IgD-negative memory B cell (primary cell): ENCODE results near the gene UST. TPM values are rescaled to one million over a fixed set of nuclear protein-coding genes. Genes with fewer than 3 reads are reported as not detected.
"Not testable (repeated sequence)": the region's sequence is repeated elsewhere in the genome, so short reads cannot be mapped to it uniquely, and the experiment has no call there.

Experiments
- H3K27ac Mint-ChIP-seq, 3 donors: one replicate each; pipeline ENCODE4 v1.8.0; 2020 to 2022; ENCODE audit warnings: mild to moderate bottlenecking in 3 of 3, mixed read lengths in 3 of 3, moderate library complexity in 1 of 3
- H3K27me3 Mint-ChIP-seq: one replicate; pipeline ENCODE4 v1.8.0; 2021; ENCODE audit warnings: mixed read lengths
- H3K36me3 Mint-ChIP-seq: one replicate; pipeline ENCODE4 v1.8.0; 2020; ENCODE audit warnings: mild to moderate bottlenecking, mixed read lengths
- H3K4me1 Mint-ChIP-seq, 3 donors: one replicate each; pipeline ENCODE4 v1.8.0; 2020 to 2022; ENCODE audit warnings: mixed read lengths in 3 of 3, mild to moderate bottlenecking in 1 of 3
- H3K4me3 Mint-ChIP-seq, 4 donors: one replicate each; pipeline ENCODE4 v1.8.0; 2020 to 2022; ENCODE audit warnings: mild to moderate bottlenecking in 4 of 4, mixed read lengths in 4 of 4, moderate library complexity in 3 of 4
- H3K9me3 Mint-ChIP-seq, 3 donors: one replicate each; pipeline ENCODE4 v1.8.0; 2020 to 2021; ENCODE audit warnings: mixed read lengths in 3 of 3, mild to moderate bottlenecking in 1 of 3
- polyA plus RNA-seq: library from polyadenylated mRNA; unstranded; fragments of 300-500 nt; fragmentation: Illumina TruSeq; gene quantifications from one replicate; pipeline ENCODE4 v1.2.3, GENCODE V29; 2021

UST gene
- polyA plus RNA-seq, 1 donor from 2014 or later, result 1.3 TPM

GRCh38 chr6:148999929-149000468 is 253.2 kb downstream of the UST start:
- Mint-ChIP-seq H3K27ac (peak overlapping the region in 1 of 3 donors; percentile 17), H3K4me3 (peak overlapping the region in 2 of 4 donors; percentile 48 to 71), H3K9me3 (peaks cover 0 to 4% (median 0%) of the 10 kb centered on the region in 3 donors), H3K27me3 (no peaks in the 10 kb centered on the region), H3K36me3 (peaks cover 5% of the 10 kb centered on the region), H3K4me1 (peaks cover 13 to 25% (median 25%) of the 10 kb centered on the region in 3 donors)

GRCh38 chr6:149001422-149001821 is 254.6 kb downstream of the UST start:
- H3K27me3 Mint-ChIP-seq, result no peaks in the 10 kb centered on the region
- H3K27ac Mint-ChIP-seq, result peak overlapping the region in 1 of 3 donors; percentile 3
- H3K9me3 Mint-ChIP-seq, result peaks cover 0 to 4% (median 0%) of the 10 kb centered on the region in 3 donors
- H3K4me3 Mint-ChIP-seq, result no peak overlapping the region
- H3K4me1 Mint-ChIP-seq, result peaks cover 12 to 16% (median 14%) of the 10 kb centered on the region in 3 donors
- peaks cover 13% of the 10 kb centered on the region for H3K36me3 Mint-ChIP-seq

GRCh38 chr6:149003560-149003959 is 256.7 kb downstream of the UST start:
- no peaks in the 10 kb centered on the region for H3K27me3 Mint-ChIP-seq
- H3K36me3 Mint-ChIP-seq, result peaks cover 11% of the 10 kb centered on the region
- peaks cover 0 to 4% (median 0%) of the 10 kb centered on the region in 3 donors for H3K9me3 Mint-ChIP-seq
- H3K27ac Mint-ChIP-seq, result no peak overlapping the region
- no peak overlapping the region for H3K4me3 Mint-ChIP-seq
- peaks cover 11 to 12% (median 11%) of the 10 kb centered on the region in 3 donors for H3K4me1 Mint-ChIP-seq

- Mint-ChIP-seq H3K9me3 (peaks cover 0 to 4% (median 0%) of the 10 kb centered on the region in 3 donors), H3K36me3 (peaks cover 13% of the 10 kb centered on the region), H3K4me1 (peaks cover 8 to 9% (median 9%) of the 10 kb centered on the region in 3 donors), H3K27ac (peak overlapping the region in 2 of 3 donors; percentile 35 to 48), H3K27me3 (no peaks in the 10 kb centered on the region), H3K4me3 (no peak overlapping the region)
Observed at GRCh38 chr6:149004664-149005063, 257.8 kb downstream of the UST start.

- H3K4me3 Mint-ChIP-seq, result peak overlapping the region in 1 of 4 donors; percentile 25
- not testable (repeated sequence) for H3K9me3 Mint-ChIP-seq, H3K4me1 Mint-ChIP-seq, H3K27me3 Mint-ChIP-seq, H3K27ac Mint-ChIP-seq
- peaks cover 11% of the 10 kb centered on the region for H3K36me3 Mint-ChIP-seq
Observed at GRCh38 chr6:149006236-149006635, 259.4 kb downstream of the UST start.

GRCh38 chr6:149006671-149007070 is 259.8 kb downstream of the UST start:
- H3K4me3 Mint-ChIP-seq, result no peak overlapping the region
- H3K27ac Mint-ChIP-seq, result peak overlapping the region in 1 of 3 donors; percentile 32
- no peaks in the 10 kb centered on the region for H3K27me3 Mint-ChIP-seq
- no peaks in the 10 kb centered on the region for H3K9me3 Mint-ChIP-seq
- H3K36me3 Mint-ChIP-seq, result peaks cover 11% of the 10 kb centered on the region
- peaks cover 0 to 2% (median 0%) of the 10 kb centered on the region in 3 donors for H3K4me1 Mint-ChIP-seq

GRCh38 chr6:149007846-149008245 is 261.0 kb downstream of the UST start:
- peaks cover 0 to 2% (median 0%) of the 10 kb centered on the region in 3 donors for H3K4me1 Mint-ChIP-seq
- no peaks in the 10 kb centered on the region for H3K9me3 Mint-ChIP-seq
- H3K36me3 Mint-ChIP-seq, result peaks cover 11% of the 10 kb centered on the region
- no peak overlapping the region for H3K27ac Mint-ChIP-seq
- H3K4me3 Mint-ChIP-seq, result no peak overlapping the region
- no peaks in the 10 kb centered on the region for H3K27me3 Mint-ChIP-seq

GRCh38 chr6:149008741-149009140 is 261.9 kb downstream of the UST start:
- H3K9me3 Mint-ChIP-seq, result no peaks in the 10 kb centered on the region
- H3K36me3 Mint-ChIP-seq, result peaks cover 12% of the 10 kb centered on the region
- H3K27ac Mint-ChIP-seq, result no peak overlapping the region
- peaks cover 0 to 2% (median 0%) of the 10 kb centered on the region in 3 donors for H3K4me1 Mint-ChIP-seq
- no peaks in the 10 kb centered on the region for H3K27me3 Mint-ChIP-seq
- no peak overlapping the region for H3K4me3 Mint-ChIP-seq

GRCh38 chr6:149012040-149012545 is 265.3 kb downstream of the UST start:
- Mint-ChIP-seq H3K36me3 (peaks cover 7% of the 10 kb centered on the region), H3K4me1 (peaks cover 0 to 2% (median 0%) of the 10 kb centered on the region in 3 donors), H3K27ac (no peak overlapping the region), H3K27me3 (no peaks in the 10 kb centered on the region), H3K4me3 (no peak overlapping the region), H3K9me3 (no peaks in the 10 kb centered on the region)

- no peaks in the 10 kb centered on the region for H3K27me3 Mint-ChIP-seq
- no peak overlapping the region for H3K27ac Mint-ChIP-seq
- peaks cover 9% of the 10 kb centered on the region for H3K36me3 Mint-ChIP-seq
- H3K4me3 Mint-ChIP-seq, result no peak overlapping the region
- no peaks in the 10 kb centered on the region for H3K9me3 Mint-ChIP-seq
- peaks cover 0 to 4% (median 0%) of the 10 kb centered on the region in 3 donors for H3K4me1 Mint-ChIP-seq
Observed at GRCh38 chr6:149013586-149014344, 266.9 kb downstream of the UST start.

GRCh38 chr6:149014631-149015534 is 268.1 kb downstream of the UST start:
- Mint-ChIP-seq H3K4me3 (no peak overlapping the region), H3K36me3 (peaks cover 5% of the 10 kb centered on the region), H3K9me3 (no peaks in the 10 kb centered on the region), H3K4me1 (peaks cover 0 to 4% (median 0%) of the 10 kb centered on the region in 3 donors), H3K27ac (peak overlapping the region in 1 of 3 donors; percentile 31), H3K27me3 (no peaks in the 10 kb centered on the region)

GRCh38 chr6:149015535-149016525 is 269.0 kb downstream of the UST start:
- Mint-ChIP-seq H3K4me3 (no peak overlapping the region), H3K4me1 (peaks cover 0 to 4% (median 0%) of the 10 kb centered on the region in 3 donors), H3K36me3 (peaks cover 6% of the 10 kb centered on the region), H3K27me3 (no peaks in the 10 kb centered on the region), H3K27ac (no peak overlapping the region), H3K9me3 (no peaks in the 10 kb centered on the region)

- Mint-ChIP-seq H3K36me3 (peaks cover 7% of the 10 kb centered on the region), H3K4me3 (no peak overlapping the region), H3K27ac (no peak overlapping the region), H3K4me1 (peaks cover 0 to 4% (median 0%) of the 10 kb centered on the region in 3 donors), H3K9me3 (no peaks in the 10 kb centered on the region), H3K27me3 (no peaks in the 10 kb centered on the region)
Observed at GRCh38 chr6:149016716-149017115, 269.9 kb downstream of the UST start.

- H3K9me3 Mint-ChIP-seq, result no peaks in the 10 kb centered on the region
- H3K4me3 Mint-ChIP-seq, result no peak overlapping the region
- peaks cover 0 to 2% (median 0%) of the 10 kb centered on the region in 3 donors for H3K4me1 Mint-ChIP-seq
- peaks cover 11% of the 10 kb centered on the region for H3K36me3 Mint-ChIP-seq
- no peaks in the 10 kb centered on the region for H3K27me3 Mint-ChIP-seq
- H3K27ac Mint-ChIP-seq, result no peak overlapping the region
Observed at GRCh38 chr6:149020319-149020718, 273.5 kb downstream of the UST start.
